MCF 10A (cell line): ENCODE measurements around the gene ANXA8. TPM values are rescaled to one million over a fixed set of nuclear protein-coding genes. Genes with fewer than 3 reads are reported as not detected.

Experiments used
- BruUV-seq: library from RNA; stranded (reverse); fragments of 400-500 nt; replicated peaks from 2 replicates; lab custom pipeline; 2021; lab: Mats Ljungman, UMichigan
- CTCF ChIA-PET: fragments of 300-600 bp; sonication (Branson Sonifier 250); formaldehyde crosslinking; extraction: SDS; loops from one replicate; lab custom pipeline; 2021; ENCODE audit warnings: antibody characterized with exemption, inconsistent platforms; lab: Yijun Ruan, JAX
- POLR2A ChIA-PET: fragments of 300-600, 350-650 bp; sonication (Branson Sonifier 250); formaldehyde crosslinking; extraction: SDS; loops from one replicate; lab custom pipeline; 2020; ENCODE audit warnings: antibody characterized with exemption, inconsistent platforms; lab: Yijun Ruan, JAX
- DNase-seq: peaks from one replicate; pipeline ENCODE4 v3.0.0-alpha.2; 2018; ENCODE audit not compliant: unreplicated experiment
- H3K27ac Mint-ChIP-seq: one replicate; pipeline ENCODE4 v1.8.0; 2022; ENCODE audit warnings: mild to moderate bottlenecking, low read depth, mixed read lengths; ENCODE audit not compliant: unreplicated experiment
- H3K27me3 Mint-ChIP-seq: one replicate; pipeline ENCODE4 v1.8.0; 2022; ENCODE audit warnings: mixed read lengths; ENCODE audit not compliant: insufficient read depth, unreplicated experiment
- H3K36me3 Mint-ChIP-seq: one replicate; pipeline ENCODE4 v1.8.0; 2022; ENCODE audit warnings: mild to moderate bottlenecking, moderate library complexity, mixed read lengths; ENCODE audit not compliant: insufficient read depth, unreplicated experiment
- H3K4me1 Mint-ChIP-seq: one replicate; pipeline ENCODE4 v1.8.0; 2022; ENCODE audit warnings: mixed read lengths; ENCODE audit not compliant: insufficient read depth, unreplicated experiment
- H3K4me3 Mint-ChIP-seq: one replicate; pipeline ENCODE4 v1.8.0; 2022; ENCODE audit warnings: mild to moderate bottlenecking, moderate library complexity, mixed read lengths; ENCODE audit not compliant: unreplicated experiment
- H3K9me3 Mint-ChIP-seq: one replicate; pipeline ENCODE4 v1.8.0; 2022; ENCODE audit warnings: mixed read lengths; ENCODE audit not compliant: unreplicated experiment
- CTCF ChIP-seq: fragments of 200-600 bp; IDR thresholded peaks from one replicate; pipeline ENCODE4 v1.8.0; 2022; ENCODE audit warnings: antibody characterized with exemption, mild to moderate bottlenecking; ENCODE audit not compliant: unreplicated experiment
- intact Hi-C: fragments of 100-400 bp; cut with micrococcal nuclease; formaldehyde crosslinking; loops from 2 replicates; pipeline ENCODE4 v1.14.1; 2022
- total RNA-seq: library from RNA; stranded (reverse); gene quantifications from 2 replicates; pipeline ENCODE4 v1.2.3, GENCODE V29; 2022

ANXA8 gene
- total RNA-seq, 1 experiment from 2014 or later: 103 TPM

- Mint-ChIP-seq H3K27me3 (peaks cover 17% of the 10 kb centered on the region), H3K9me3 (no peaks in the 10 kb centered on the region), H3K4me3 (no peak overlapping the region), H3K4me1 (peaks cover 12% of the 10 kb centered on the region), H3K36me3 (no peaks in the 10 kb centered on the region), H3K27ac (no peak overlapping the region)
- no TSS peak for BruUV-seq
- TF ChIP-seq CTCF: no peak
- intact Hi-C loops: no loop called here
- POLR2A ChIA-PET: interaction anchor here (1.0 kb wide), 1 partner anchor 47 kb away, joined by 3 read pairs; no protein-coding TSS in a partner anchor
- no peak for DNase-seq
- CTCF ChIA-PET: interaction anchor here (2.0 to 2.4 kb wide), 2 partner anchors 14 to 429 kb away, joined by 11 read pairs; no protein-coding TSS in a partner anchor
Observed at GRCh38 chr10:47453141-47454007, 30.5 kb downstream of the ANXA8 start.

GRCh38 chr10:47452495-47453140 lies 31.3 kb downstream of the ANXA8 start:
- no peak for TF ChIP-seq CTCF
- H3K27me3 Mint-ChIP-seq: peaks cover 17% of the 10 kb centered on the region
- ChIA-PET CTCF (no interaction called here), POLR2A (interaction anchor here (1.0 kb wide), 1 partner anchor 46 kb away, joined by 3 read pairs; no protein-coding TSS in a partner anchor)
- H3K9me3 Mint-ChIP-seq: no peaks in the 10 kb centered on the region
- no peaks in the 10 kb centered on the region for H3K36me3 Mint-ChIP-seq
- no TSS peak for BruUV-seq
- intact Hi-C loops: no loop called here
- peaks cover 5% of the 10 kb centered on the region for H3K4me1 Mint-ChIP-seq
- H3K27ac Mint-ChIP-seq: no peak overlapping the region
- no peak for DNase-seq
- H3K4me3 Mint-ChIP-seq: no peak overlapping the region

GRCh38 chr10:47451998-47452494 lies 31.9 kb downstream of the ANXA8 start:
- Mint-ChIP-seq H3K9me3 (no peaks in the 10 kb centered on the region), H3K27ac (no peak overlapping the region), H3K36me3 (no peaks in the 10 kb centered on the region), H3K27me3 (peaks cover 17% of the 10 kb centered on the region), H3K4me1 (peaks cover 5% of the 10 kb centered on the region), H3K4me3 (no peak overlapping the region)
- intact Hi-C loops: no loop called here
- POLR2A ChIA-PET: interaction anchor here (1.0 kb wide), 1 partner anchor 46 kb away, joined by 3 read pairs; no protein-coding TSS in a partner anchor
- TF ChIP-seq CTCF: no peak
- CTCF ChIA-PET: no interaction called here
- no TSS peak for BruUV-seq
- no peak for DNase-seq
